Sigmoid colon (tissue), 4 donors: Measurements from ENCODE around the gene ADCY5.

Source experiments
- EP300 ChIP-seq, 4 donors: sonication (generic); formaldehyde crosslinking; IDR thresholded peaks; one replicate each; pipeline ENCODE4 v1.6.1; 2017; ENCODE audit warnings: antibody characterized with exemption in 4 of 4
- POLR2A ChIP-seq, 2 donors: fragments of 450-650 bp; IDR thresholded peaks; one replicate each; pipeline ENCODE4 v1.6.1; 2016; ENCODE audit warnings: antibody characterized with exemption in 2 of 2, mild to moderate bottlenecking in 2 of 2, moderate library complexity in 2 of 2
- POLR2AphosphoS5 ChIP-seq, 4 donors: sonication (generic); formaldehyde crosslinking; IDR thresholded peaks; one replicate each; pipeline ENCODE4 v1.6.1; 2017; ENCODE audit warnings: antibody characterized with exemption in 4 of 4
- TF ChIP-seq, protein P1 (sequence below), 4 experiments: fragments of 450-650 bp in 3 of 4; fragments of 200-600 bp in 1 of 4; IDR thresholded peaks; one replicate each; pipeline ENCODE4 v1.5.1; 2016 to 2019; ENCODE audit warnings: antibody characterized with exemption in 4 of 4, mild to moderate bottlenecking in 3 of 4, moderate library complexity in 2 of 4

DNA sequence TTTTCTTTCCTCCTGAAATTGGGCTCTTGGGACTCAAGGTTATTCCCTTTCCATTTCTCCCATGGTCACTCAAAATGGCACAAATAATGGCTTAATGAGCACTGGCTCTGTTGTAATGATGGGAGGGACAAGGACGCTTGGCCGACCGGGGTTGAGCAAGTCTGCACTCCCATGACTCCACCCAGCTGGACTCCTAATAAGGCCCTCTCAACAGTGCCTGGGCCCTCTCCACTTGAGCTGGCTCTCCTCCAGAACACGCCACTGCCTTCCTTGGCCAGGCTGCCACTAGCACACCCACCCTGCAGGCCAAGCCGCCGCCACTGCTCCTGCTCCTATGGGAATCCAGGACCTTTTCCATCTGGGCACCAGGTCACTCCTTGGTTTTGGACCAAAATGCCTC lies 42.3 kb downstream of the ADCY5 start:
- TF ChIP-seq POLR2A (IDR thresholded peaks at IDR 0.05): no peak
- TF ChIP-seq, protein P1, sequence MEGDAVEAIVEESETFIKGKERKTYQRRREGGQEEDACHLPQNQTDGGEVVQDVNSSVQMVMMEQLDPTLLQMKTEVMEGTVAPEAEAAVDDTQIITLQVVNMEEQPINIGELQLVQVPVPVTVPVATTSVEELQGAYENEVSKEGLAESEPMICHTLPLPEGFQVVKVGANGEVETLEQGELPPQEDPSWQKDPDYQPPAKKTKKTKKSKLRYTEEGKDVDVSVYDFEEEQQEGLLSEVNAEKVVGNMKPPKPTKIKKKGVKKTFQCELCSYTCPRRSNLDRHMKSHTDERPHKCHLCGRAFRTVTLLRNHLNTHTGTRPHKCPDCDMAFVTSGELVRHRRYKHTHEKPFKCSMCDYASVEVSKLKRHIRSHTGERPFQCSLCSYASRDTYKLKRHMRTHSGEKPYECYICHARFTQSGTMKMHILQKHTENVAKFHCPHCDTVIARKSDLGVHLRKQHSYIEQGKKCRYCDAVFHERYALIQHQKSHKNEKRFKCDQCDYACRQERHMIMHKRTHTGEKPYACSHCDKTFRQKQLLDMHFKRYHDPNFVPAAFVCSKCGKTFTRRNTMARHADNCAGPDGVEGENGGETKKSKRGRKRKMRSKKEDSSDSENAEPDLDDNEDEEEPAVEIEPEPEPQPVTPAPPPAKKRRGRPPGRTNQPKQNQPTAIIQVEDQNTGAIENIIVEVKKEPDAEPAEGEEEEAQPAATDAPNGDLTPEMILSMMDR (IDR thresholded peaks at IDR 0.05): no peak
- peak; percentile 48 to 75 (median 66) for TF ChIP-seq POLR2AphosphoS5 (IDR thresholded peaks at IDR 0.05)
- TF ChIP-seq EP300 (IDR thresholded peaks at IDR 0.05): no peak
